Thoracic aorta (tissue), 2 donors: Measurements from ENCODE around the gene AK2. TPM values are rescaled to one million over a fixed set of nuclear protein-coding genes. Genes with fewer than 3 reads are reported as not detected.
"Not testable (repeated sequence)": the region's sequence is repeated elsewhere in the genome, so short reads cannot be mapped to it uniquely, and the experiment has no call there.

Source experiments
- ATAC-seq: fragments of 150-250 bp; one replicate; pipeline ENCODE4 v1.8.0; 2017; ENCODE audit warnings: low read depth; ENCODE audit not compliant: insufficient number of reproducible peaks, low FRiP score
- DNase-seq: peaks from one replicate; pipeline ENCODE4 v3.0.0-alpha.2; 2020; ENCODE audit warnings: low spot score
- H3K27ac ChIP-seq, 2 donors: fragments of 200-600 bp; sonication (generic); 1 replicate in 1 of 2; 2 replicates in 1 of 2; pipeline ENCODE4 v1.5.1; 2016; ENCODE audit warnings: mild to moderate bottlenecking in 2 of 2, moderate library complexity in 2 of 2
- H3K27me3 ChIP-seq: fragments of 200-600 bp; sonication (generic); replicated peaks from 2 replicates; pipeline ENCODE4 v1.6.0; 2016; ENCODE audit warnings: mild to moderate bottlenecking; ENCODE audit not compliant: insufficient read depth
- H3K36me3 ChIP-seq: fragments of 200-600 bp; sonication (generic); one replicate; pipeline ENCODE4 v1.5.1; 2016
- H3K4me1 ChIP-seq, 2 donors: fragments of 200-600 bp; sonication (generic); 1 replicate in 1 of 2; 2 replicates in 1 of 2; pipeline versions ENCODE4 v1.5.1 to v1.6.0; 2016; ENCODE audit warnings: low read depth in 2 of 2, mild to moderate bottlenecking in 1 of 2; ENCODE audit not compliant: control insufficient read depth in 1 of 2
- H3K4me3 ChIP-seq: fragments of 200-600 bp; sonication (generic); 2 replicates; pipeline ENCODE4 v1.5.1; 2016; ENCODE audit warnings: mild to moderate bottlenecking
- H3K9me3 ChIP-seq: fragments of 200-600 bp; sonication (generic); 2 replicates; pipeline ENCODE4 v1.5.1; 2016
- CTCF ChIP-seq: fragments of 200-600 bp; sonication (generic); IDR thresholded peaks from one replicate; pipeline ENCODE4 v1.5.1; 2019; ENCODE audit warnings: antibody characterized with exemption
- total RNA-seq, 2 donors: library from RNA; depleted of rRNA; stranded (reverse); fragments of >200 nt; gene quantifications; one replicate each; pipeline versions ENCODE4 v1.1.0 to v1.2.3, GENCODE V29; 2016

AK2 gene
- total RNA-seq, 2 donors from 2014 or later, result 106 to 253 TPM

GRCh38 chr1:33029921-33030320, 6.8 kb downstream of the AK2 start:
- ATAC-seq (no peak), DNase-seq (no peak)
- peaks cover 8 to 25% of the 10 kb centered on the region in 2 donors for H3K4me1 ChIP-seq
- no peaks in the 10 kb centered on the region for H3K9me3 ChIP-seq
- no peak for TF ChIP-seq CTCF
- H3K36me3 ChIP-seq, result no peaks in the 10 kb centered on the region
- H3K27ac ChIP-seq, result no peak overlapping the region
- no peak overlapping the region for H3K4me3 ChIP-seq
- no peaks in the 10 kb centered on the region for H3K27me3 ChIP-seq

- Histone ChIP-seq H3K36me3 (no peaks in the 10 kb centered on the region), H3K9me3 (no peaks in the 10 kb centered on the region), H3K4me3 (no peak overlapping the region), H3K27me3 (no peaks in the 10 kb centered on the region), H3K27ac (no peak overlapping the region), H3K4me1 (peaks cover 3 to 24% of the 10 kb centered on the region in 2 donors)
- TF ChIP-seq CTCF, result no peak
- no peak for DNase-seq
- ATAC-seq, result no peak
Observed at GRCh38 chr1:33029209-33029608, 7.5 kb downstream of the AK2 start.

- ATAC-seq (no peak), DNase-seq (no peak)
- no peak overlapping the region for H3K4me3 ChIP-seq
- TF ChIP-seq CTCF, result no peak
- H3K4me1 ChIP-seq, result peaks cover 3% of the 10 kb centered on the region in 2 donors
- H3K9me3 ChIP-seq, result no peaks in the 10 kb centered on the region
- H3K27ac ChIP-seq, result no peak overlapping the region
- no peaks in the 10 kb centered on the region for H3K27me3 ChIP-seq
- H3K36me3 ChIP-seq, result peaks cover 11% of the 10 kb centered on the region
Observed at GRCh38 chr1:33025761-33026160, 10.9 kb downstream of the AK2 start.

GRCh38 chr1:33025180-33025569, 11.5 kb downstream of the AK2 start:
- Histone ChIP-seq H3K27me3 (no peaks in the 10 kb centered on the region), H3K4me1 (no peaks in the 10 kb centered on the region), H3K9me3 (no peaks in the 10 kb centered on the region), H3K27ac (no peak overlapping the region), H3K4me3 (no peak overlapping the region), H3K36me3 (peaks cover 17% of the 10 kb centered on the region)
- no peak for TF ChIP-seq CTCF
- DNase-seq (no peak), ATAC-seq (no peak)

GRCh38 chr1:33024430-33025179, 12.1 kb downstream of the AK2 start:
- not testable (repeated sequence) for DNase-seq, ATAC-seq
- H3K36me3 ChIP-seq, result peaks cover 22% of the 10 kb centered on the region

More at GRCh38 chr1:33024430-33025179, 12.1 kb downstream of the AK2 start:
- H3K4me3 ChIP-seq, H3K9me3 ChIP-seq, H3K27ac ChIP-seq, H3K27me3 ChIP-seq, H3K4me1 ChIP-seq: not testable (repeated sequence)
